PC-9 (cell line): ENCODE data around the gene LRP1B.

Experiments used
- CTCF ChIP-seq: fragments of 200-600 bp; sonication (generic); conservative IDR thresholded peaks from 2 replicates; pipeline ENCODE4 v1.6.1; 2017; ENCODE audit warnings: mixed run types, antibody characterized with exemption, mild to moderate bottlenecking, moderate library complexity
- EZH2 ChIP-seq: fragments of 200-600 bp; sonication (generic); IDR thresholded peaks from 2 replicates; pipeline ENCODE4 v1.8.0; 2017; ENCODE audit warnings: antibody characterized with exemption, low read depth

GRCh38 chr2:141492816-141493215 is 638.0 kb downstream of the LRP1B start:
- TF ChIP-seq CTCF (no peak), EZH2 (no peak)
